Measurements from ENCODE around the gene SETD1A.
"Not testable (repeated sequence)": the region's sequence is repeated elsewhere in the genome, so short reads cannot be mapped to it uniquely, and the experiment has no call there.

Gene SETD1A

GRCh38 chr16:31001507-31002249 is 44.1 kb downstream of the SETD1A start:
- DNase-seq = no peak

GRCh38 chr16:31002250-31002700 is 44.7 kb downstream of the SETD1A start:
- no peak for DNase-seq

- no peak for DNase-seq
Measured at GRCh38 chr16:31002862-31003341, 45.3 kb downstream of the SETD1A start.

GRCh38 chr16:31003744-31004143 is 46.2 kb downstream of the SETD1A start:
- DNase-seq = no peak

- no peak for DNase-seq
Measured at GRCh38 chr16:31004658-31005057, 47.1 kb downstream of the SETD1A start.

- no peak for DNase-seq
Measured at GRCh38 chr16:31005350-31006085, 48.0 kb downstream of the SETD1A start.

GRCh38 chr16:31006086-31006385 is 48.5 kb downstream of the SETD1A start:
- DNase-seq = no peak

- no peak for DNase-seq
Measured at GRCh38 chr16:31006589-31006988, 49.0 kb downstream of the SETD1A start.

- DNase-seq = no peak
Measured at GRCh38 chr16:31007684-31008083, 50.1 kb downstream of the SETD1A start.

- no peak for DNase-seq
Measured at GRCh38 chr16:31008149-31008548, 50.6 kb downstream of the SETD1A start.

GRCh38 chr16:31008551-31008950 is 51.0 kb downstream of the SETD1A start:
- no peak for DNase-seq

GRCh38 chr16:31009120-31009519 is 51.6 kb downstream of the SETD1A start:
- no peak for DNase-seq

GRCh38 chr16:31009894-31010584 is 52.5 kb downstream of the SETD1A start:
- no peak for DNase-seq

GRCh38 chr16:31010585-31011325 is 53.2 kb downstream of the SETD1A start, which contains the start of gene STX1B:
STX1B (minus strand) TSS chr16:31010638; CDS start chr16:31010396, 242 bp downstream.
- peak; percentile 73 for DNase-seq

- not testable (repeated sequence) for DNase-seq
Measured at GRCh38 chr16:31011815-31012214, 54.3 kb downstream of the SETD1A start.

GRCh38 chr16:31013292-31013691 is 55.7 kb downstream of the SETD1A start:
- DNase-seq = not testable (repeated sequence)

- DNase-seq = no peak
Measured at GRCh38 chr16:31016018-31016417, 58.5 kb downstream of the SETD1A start.

- DNase-seq = not testable (repeated sequence)
Measured at GRCh38 chr16:31017756-31018155, 60.2 kb downstream of the SETD1A start.

- no peak for DNase-seq
Measured at GRCh38 chr16:31020536-31020935, 63.0 kb downstream of the SETD1A start.

GRCh38 chr16:31022544-31023251 is 65.1 kb downstream of the SETD1A start:
- DNase-seq = no peak

GRCh38 chr16:31023252-31023602 is 65.7 kb downstream of the SETD1A start:
- no peak for DNase-seq

GRCh38 chr16:31023627-31024226 is 66.2 kb downstream of the SETD1A start:
- no peak for DNase-seq
